GM12878 (cell line): ENCODE data around the gene FZR1. TPM values are rescaled to one million over a fixed set of nuclear protein-coding genes. Genes with fewer than 3 reads are reported as not detected.

ENCODE experiments used
- ATAC-seq: fragments of 200-7000 bp; cut with Tn5 transposase; 3 replicates; pipeline ENCODE4 v1.9.1; 2020; ENCODE audit warnings: mild to moderate bottlenecking, moderate library complexity
- BruUV-seq: library from RNA; stranded (reverse); fragments of 400-500 nt; replicated peaks from 2 replicates; lab custom pipeline; 2021; lab: Mats Ljungman, UMichigan
- CTCF ChIA-PET: fragments of 300-600 bp; sonication (Branson Sonifier 250); formaldehyde crosslinking; extraction: SDS; loops from one replicate; lab custom pipeline; 2021; ENCODE audit warnings: inconsistent platforms; lab: Yijun Ruan, JAX
- POLR2A ChIA-PET: fragments of 350-600 bp; formaldehyde crosslinking; extraction: SDS; loops from one replicate; lab custom pipeline; 2021; ENCODE audit warnings: inconsistent platforms; lab: Charles Lee
- RAD21 ChIA-PET: fragments of 300-600 bp; sonication (Branson Sonifier 250); formaldehyde crosslinking; loops from one replicate; lab custom pipeline; 2023; ENCODE audit warnings: antibody characterized with exemption; ENCODE audit not compliant: unreplicated experiment; lab: Charles Lee
- SMC1A ChIA-PET: fragments of 300-600 bp; sonication (Branson Sonifier 250); formaldehyde crosslinking; loops from one replicate; lab custom pipeline; 2023; ENCODE audit not compliant: unreplicated experiment, uncharacterized antibody; lab: Charles Lee
- DNase-seq: peaks from one replicate; pipeline ENCODE4 v3.0.0-alpha.2; 2011; ENCODE audit warnings: low read depth, low spot score
- FAIRE-seq: peaks from 3 replicates; lab custom pipeline; 2011; peaks lifted over from hg19 to GRCh38; lab: Jason Lieb, UNC
- H2AFZ ChIP-seq: 2 replicates; pipeline ENCODE4 v1.6.0; 2011; ENCODE audit warnings: low read depth, low read length, control low read depth; ENCODE audit not compliant: control insufficient read depth
- H3K27ac ChIP-seq: 2 replicates; pipeline ENCODE4 v1.5.1; 2011; ENCODE audit warnings: control low read depth; ENCODE audit not compliant: control insufficient read depth, insufficient read depth
- H3K27me3 ChIP-seq, 2 experiments: replicated peaks in 1 of 2; 2 replicates each; pipeline versions ENCODE4 v1.6.0 to v1.6.1; 2011; ENCODE audit warnings: low read length in 1 of 2; ENCODE audit not compliant: control insufficient read depth in 2 of 2, insufficient read depth in 2 of 2
- H3K36me3 ChIP-seq, 2 experiments: 2 replicates each; pipeline ENCODE4 v1.5.1; 2011; ENCODE audit warnings: low read length in 1 of 2; ENCODE audit not compliant: control insufficient read depth in 2 of 2, insufficient read depth in 2 of 2
- H3K4me1 ChIP-seq: 2 replicates; pipeline ENCODE4 v1.6.1; 2011; ENCODE audit warnings: mild to moderate bottlenecking, low read length, moderate library complexity, mixed read lengths; ENCODE audit not compliant: control insufficient read depth, insufficient read depth
- H3K4me2 ChIP-seq: 2 replicates; pipeline ENCODE4 v1.6.0; 2011; ENCODE audit warnings: control low read depth; ENCODE audit not compliant: control insufficient read depth, insufficient read depth
- H3K4me3 ChIP-seq: fragments of 200-600 bp; sonication (generic); 2 replicates; pipeline ENCODE4 v1.5.1; 2016
- H3K79me2 ChIP-seq: 2 replicates; pipeline ENCODE4 v1.6.0; 2011; ENCODE audit warnings: low read length; ENCODE audit not compliant: control insufficient read depth, insufficient read depth
- H3K9ac ChIP-seq: 2 replicates; pipeline ENCODE4 v1.8.0; 2011; ENCODE audit warnings: low read length, control low read depth, mixed read lengths; ENCODE audit not compliant: control insufficient read depth, insufficient read depth
- H3K9me3 ChIP-seq: replicated peaks from 3 replicates; pipeline ENCODE4 v1.5.1; 2011; ENCODE audit warnings: mild to moderate bottlenecking, low read length; ENCODE audit not compliant: control insufficient read depth, insufficient read depth
- H4K20me1 ChIP-seq: 2 replicates; pipeline ENCODE4 v1.6.0; 2011; ENCODE audit not compliant: control insufficient read depth, insufficient read depth
- BHLHE40 ChIP-seq, 2 experiments: fragments of 450-650 bp in 1 of 2; IDR thresholded peaks; 2 replicates each; pipeline ENCODE4 v1.6.1; 2011 to 2017; ENCODE audit warnings: low read depth in 2 of 2, borderline replicate concordance in 1 of 2, improper control_type of control experiment in 1 of 2, low read length in 1 of 2, mild to moderate bottlenecking in 1 of 2
- CBX3 ChIP-seq: fragments of 200-600 bp; sonication (generic); IDR thresholded peaks from 2 replicates; pipeline ENCODE4 v1.6.1; 2016; ENCODE audit warnings: low read depth, borderline replicate concordance
- DPF2 ChIP-seq: fragments of 450-650 bp; IDR thresholded peaks from 2 replicates; pipeline ENCODE4 v1.6.1; 2017; ENCODE audit warnings: mild to moderate bottlenecking
- GATAD2B ChIP-seq: fragments of 450-650 bp; conservative IDR thresholded peaks from 2 replicates; pipeline ENCODE4 v1.6.1; 2017; ENCODE audit warnings: low read depth, mild to moderate bottlenecking, moderate library complexity
- MEF2B ChIP-seq: fragments of 450-650 bp; IDR thresholded peaks from 2 replicates; pipeline ENCODE4 v1.6.1; 2018; ENCODE audit warnings: mild to moderate bottlenecking, moderate library complexity; ENCODE audit not compliant: partially characterized antibody, poor library complexity, severe bottlenecking
- NR2C2 ChIP-seq: IDR thresholded peaks from 2 replicates; pipeline ENCODE4 v1.6.1; 2011; ENCODE audit warnings: borderline replicate concordance, low read depth; ENCODE audit not compliant: control insufficient read depth, insufficient read length
- RCOR1 ChIP-seq: conservative IDR thresholded peaks from 2 replicates; pipeline ENCODE4 v1.6.1; 2012; ENCODE audit warnings: low read depth, low read length, improper control_type of control experiment
- RELA ChIP-seq: fragments of 450-650 bp; IDR thresholded peaks from 2 replicates; pipeline ENCODE4 v1.8.0; 2014; ENCODE audit warnings: borderline replicate concordance; ENCODE audit not compliant: partially characterized antibody
- SMAD1 ChIP-seq: fragments of 450-650 bp; IDR thresholded peaks from 2 replicates; pipeline ENCODE4 v1.6.1; 2018; ENCODE audit warnings: mild to moderate bottlenecking, low read depth; ENCODE audit not compliant: partially characterized antibody
- TCF12 ChIP-seq: IDR thresholded peaks from 2 replicates; pipeline ENCODE4 v1.6.1; 2011; ENCODE audit warnings: low read depth, mild to moderate bottlenecking, low read length
- TCF3 ChIP-seq: IDR thresholded peaks from 2 replicates; pipeline ENCODE4 v1.6.1; 2012; ENCODE audit warnings: low read depth, mild to moderate bottlenecking, low read length, borderline replicate concordance; ENCODE audit not compliant: insufficient read depth
- TCF7 ChIP-seq: IDR thresholded peaks from 2 replicates; pipeline ENCODE4 v1.6.1; 2014; ENCODE audit warnings: antibody characterized with exemption, borderline replicate concordance
- WGBS: methylation state at CpG from one replicate; pipeline ENCODE4 v1.1.6; 2016; ENCODE audit warnings: low lambda C conversion rate; ENCODE audit not compliant: insufficient replicate concordance, insufficient coverage; ENCODE audit errors: missing lambda C conversion rate; 5-methylcytosine and 5-hydroxymethylcytosine counted together
- in situ Hi-C: fragments of 300-500 bp; cut with MboI; formaldehyde crosslinking; loops from 9 replicates; pipeline ENCODE4 v1.14.3; 2018; ENCODE audit warnings: mixed read lengths
- intact Hi-C: fragments of 100-400 bp; cut with micrococcal nuclease; formaldehyde crosslinking; loops from one replicate; pipeline ENCODE4 v1.14.2; 2022; ENCODE audit not compliant: unreplicated experiment
- polyA plus RNA-seq, 11 experiments: library from polyadenylated mRNA; depleted of rRNA in 4 of 11; unstranded in 6 of 11; stranded (reverse) in 5 of 11; fragments of >200 nt; fragmentation: Nextera tagmentation in 4 of 11; fragmentation: Illumina TruSeq in 1 of 11; extraction: Ambion mirVana in 4 of 11; extraction: Trizol in 1 of 11; gene quantifications; 1 replicate in 1 of 11; 2 replicates in 10 of 11; pipeline versions ENCODE4 v1.2.1 to v1.2.3, GENCODE V29; 2011 to 2016; ENCODE audit warnings: inconsistent platforms in 2 of 11, missing spikeins in 2 of 11, low read depth in 1 of 11
- total RNA-seq, 4 experiments: library from RNA; depleted of rRNA in 3 of 4; stranded (reverse); fragments of >200 nt in 3 of 4; fragmentation: Illumina TruSeq in 1 of 4; extraction: Trizol in 1 of 4; gene quantifications; 2 replicates each; pipeline versions ENCODE4 v1.2.1 to v1.2.3, GENCODE V29; 2013 to 2021
- TF ChIP-seq, protein P1 (sequence below): IDR thresholded peaks from 2 replicates; pipeline ENCODE4 v1.6.1; 2012; ENCODE audit warnings: low read depth, low read length, improper control_type of control experiment
- TF ChIP-seq, protein P2 (sequence below): fragments of 150-350 bp; IDR thresholded peaks from 2 replicates; pipeline ENCODE4 v1.6.1; 2016; ENCODE audit warnings: low read depth, low read length

Gene FZR1
- total and polyA plus RNA-seq, 10 of the 15 experiments (the other 5 are each of a cell fraction or from before 2014, with no cell fraction given) = 0.11 to 44.2 (median 29.3) TPM

DNA sequence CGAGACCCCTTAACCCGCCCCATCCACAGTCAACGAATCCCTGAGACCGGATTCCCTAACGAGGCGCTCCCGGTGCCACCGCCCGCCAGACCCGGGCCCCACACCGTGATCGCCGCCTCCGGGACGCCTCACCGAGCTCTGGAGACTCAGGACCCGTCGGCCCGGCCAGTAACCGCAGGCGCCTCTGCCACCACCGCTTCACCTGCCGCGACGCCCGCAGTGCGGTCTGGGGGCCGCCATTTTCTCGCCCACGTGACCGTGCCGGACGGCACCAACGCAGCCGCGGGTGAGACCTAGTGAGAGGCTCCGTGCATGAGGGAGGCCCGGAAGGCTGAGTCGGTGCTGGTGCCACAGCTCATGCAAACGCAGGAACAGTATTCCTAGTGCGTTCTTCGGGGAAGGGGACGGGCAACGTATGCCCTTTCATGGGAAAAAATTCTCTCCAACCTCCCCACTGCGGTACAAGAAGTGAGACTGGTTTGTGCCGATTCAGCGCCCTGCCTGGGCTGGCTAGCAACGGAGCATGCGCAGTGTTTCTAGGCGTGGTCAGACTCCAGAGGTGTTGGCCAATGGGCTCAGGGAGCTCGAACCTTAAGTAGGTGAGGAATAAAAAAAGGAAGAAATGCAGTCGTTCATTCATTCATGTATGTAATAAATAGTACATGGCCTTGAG lies 5.5 kb upstream of the FZR1 start, which contains the start of gene DOHH:
Gene DOHH, minus strand, starts transcription at position 246 of the 673 bp plus-strand sequence. CDS start 3,860 bp downstream, outside the sequence.
- ChIA-PET CTCF (interaction anchor here (0.8 to 1.4 kb wide), 4 partner anchors 16 to 195 kb away, joined by 3 to 4 read pairs (median 4); no protein-coding TSS in a partner anchor), POLR2A (interaction anchor here (0.8 to 1.6 kb wide), 2 partner anchors 56 to 262 kb away, joined by 4 to 5 read pairs; partner anchors contain the start of gene MRPL54), RAD21 (interaction anchor here (1.2 kb wide), 1 partner anchor 17 kb away, joined by 3 read pairs; no protein-coding TSS in a partner anchor), SMC1A (interaction anchor here (1.0 kb wide), 1 partner anchor 56 kb away, joined by 3 read pairs; no protein-coding TSS in a partner anchor)
- H3K79me2 ChIP-seq = peaks cover 16% of the 10 kb centered on the region
- 0% methylated on average over 52 of the region's 52 CpGs for WGBS
- peak; percentile 94 for ATAC-seq
- no peaks in the 10 kb centered on the region for H3K27me3 ChIP-seq
- peak within 1 kb of the TSS; percentile 100 for H2AFZ ChIP-seq
- no peaks in the 10 kb centered on the region for H4K20me1 ChIP-seq
- BruUV-seq = no TSS peak
- peak within 1 kb of the TSS; percentile 85 for H3K4me3 ChIP-seq
- peak; percentile 97 for DNase-seq
- peaks cover 2 to 3% of the 10 kb centered on the region in 2 experiments; a peak in 3 of 4 replicates for H3K36me3 ChIP-seq
- H3K9ac ChIP-seq = peak within 1 kb of the TSS; percentile 97
- intact Hi-C loops = no loop called here
- in situ Hi-C loops = no loop called here
- no peaks in the 10 kb centered on the region; the same call in 2 of the 3 replicates for H3K9me3 ChIP-seq
- H3K27ac ChIP-seq = peak within 1 kb of the TSS; percentile 99
- FAIRE-seq = peak; percentile 100
- peaks cover 2% of the 10 kb centered on the region; the same call in 1 of the 2 replicates for H3K4me1 ChIP-seq
- H3K4me2 ChIP-seq = peak within 1 kb of the TSS; percentile 98
- TF ChIP-seq BHLHE40 (IDR thresholded peaks at IDR 0.05; ENCODE audit: borderline replicate concordance in 1 of 2, low read depth in 2 of 2, low read length in 1 of 2) (peak; percentile 99), TCF7 (no peak), DPF2 (peak; percentile 85), TCF12 (peak; percentile 79; the same call in 1 of the 2 replicates), TCF3 (0 out of 2 replicates have a peak, but pooled peaks have one; percentile 65), GATAD2B (peak; percentile 75; the same call in 1 of the 2 replicates), RCOR1 (0 out of 2 replicates have a peak, but pooled peaks have one; percentile 30), CBX3 (no peak), SMAD1 (no peak), RELA (peak; percentile 89), NR2C2 (no peak), MEF2B (no peak)
- TF ChIP-seq, protein P1, sequence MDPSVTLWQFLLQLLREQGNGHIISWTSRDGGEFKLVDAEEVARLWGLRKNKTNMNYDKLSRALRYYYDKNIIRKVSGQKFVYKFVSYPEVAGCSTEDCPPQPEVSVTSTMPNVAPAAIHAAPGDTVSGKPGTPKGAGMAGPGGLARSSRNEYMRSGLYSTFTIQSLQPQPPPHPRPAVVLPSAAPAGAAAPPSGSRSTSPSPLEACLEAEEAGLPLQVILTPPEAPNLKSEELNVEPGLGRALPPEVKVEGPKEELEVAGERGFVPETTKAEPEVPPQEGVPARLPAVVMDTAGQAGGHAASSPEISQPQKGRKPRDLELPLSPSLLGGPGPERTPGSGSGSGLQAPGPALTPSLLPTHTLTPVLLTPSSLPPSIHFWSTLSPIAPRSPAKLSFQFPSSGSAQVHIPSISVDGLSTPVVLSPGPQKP = peak; percentile 38; the same call in 1 of the 2 replicates
- TF ChIP-seq, protein P2, sequence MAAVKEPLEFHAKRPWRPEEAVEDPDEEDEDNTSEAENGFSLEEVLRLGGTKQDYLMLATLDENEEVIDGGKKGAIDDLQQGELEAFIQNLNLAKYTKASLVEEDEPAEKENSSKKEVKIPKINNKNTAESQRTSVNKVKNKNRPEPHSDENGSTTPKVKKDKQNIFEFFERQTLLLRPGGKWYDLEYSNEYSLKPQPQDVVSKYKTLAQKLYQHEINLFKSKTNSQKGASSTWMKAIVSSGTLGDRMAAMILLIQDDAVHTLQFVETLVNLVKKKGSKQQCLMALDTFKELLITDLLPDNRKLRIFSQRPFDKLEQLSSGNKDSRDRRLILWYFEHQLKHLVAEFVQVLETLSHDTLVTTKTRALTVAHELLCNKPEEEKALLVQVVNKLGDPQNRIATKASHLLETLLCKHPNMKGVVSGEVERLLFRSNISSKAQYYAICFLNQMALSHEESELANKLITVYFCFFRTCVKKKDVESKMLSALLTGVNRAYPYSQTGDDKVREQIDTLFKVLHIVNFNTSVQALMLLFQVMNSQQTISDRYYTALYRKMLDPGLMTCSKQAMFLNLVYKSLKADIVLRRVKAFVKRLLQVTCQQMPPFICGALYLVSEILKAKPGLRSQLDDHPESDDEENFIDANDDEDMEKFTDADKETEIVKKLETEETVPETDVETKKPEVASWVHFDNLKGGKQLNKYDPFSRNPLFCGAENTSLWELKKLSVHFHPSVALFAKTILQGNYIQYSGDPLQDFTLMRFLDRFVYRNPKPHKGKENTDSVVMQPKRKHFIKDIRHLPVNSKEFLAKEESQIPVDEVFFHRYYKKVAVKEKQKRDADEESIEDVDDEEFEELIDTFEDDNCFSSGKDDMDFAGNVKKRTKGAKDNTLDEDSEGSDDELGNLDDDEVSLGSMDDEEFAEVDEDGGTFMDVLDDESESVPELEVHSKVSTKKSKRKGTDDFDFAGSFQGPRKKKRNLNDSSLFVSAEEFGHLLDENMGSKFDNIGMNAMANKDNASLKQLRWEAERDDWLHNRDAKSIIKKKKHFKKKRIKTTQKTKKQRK = no peak
